A673 (cell line): ENCODE results near the gene TAF11L3. TPM values are rescaled to one million over a fixed set of nuclear protein-coding genes. Genes with fewer than 3 reads are reported as not detected.
"Not testable (repeated sequence)": the region's sequence is repeated elsewhere in the genome, so short reads cannot be mapped to it uniquely, and the experiment has no call there.

Experiments
- BruUV-seq: library from RNA; stranded (reverse); fragments of 400-500 nt; replicated peaks from 2 replicates; lab custom pipeline; 2021; lab: Mats Ljungman, UMichigan
- CTCF ChIA-PET: fragments of 300-600 bp; sonication (Branson Sonifier 250); formaldehyde crosslinking; loops from one replicate; lab custom pipeline; 2022; ENCODE audit warnings: antibody characterized with exemption; lab: Charles Lee
- POLR2A ChIA-PET: fragments of 300-600 bp; sonication (Branson Sonifier 250); formaldehyde crosslinking; loops from one replicate; lab custom pipeline; 2022; ENCODE audit warnings: antibody characterized with exemption; ENCODE audit not compliant: low non-redundant PET; lab: Charles Lee
- DNase-seq: peaks from one replicate; pipeline ENCODE4 v3.0.0-alpha.2; 2015; ENCODE audit warnings: low spot score
- H3K27ac ChIP-seq: fragments of 200-600 bp; sonication (generic); 2 replicates; pipeline ENCODE4 v1.5.1; 2016; ENCODE audit warnings: mixed run types, low read depth, mild to moderate bottlenecking, mixed read lengths, antibody characterized with exemption, low read length; ENCODE audit not compliant: poor library complexity, severe bottlenecking
- H3K27me3 ChIP-seq: fragments of 200-600 bp; sonication (generic); replicated peaks from 2 replicates; pipeline ENCODE4 v1.6.1; 2017; ENCODE audit warnings: mixed run types, low read depth, mild to moderate bottlenecking, mixed read lengths, antibody characterized with exemption, low read length; ENCODE audit not compliant: insufficient read depth, poor library complexity
- H3K36me3 ChIP-seq: fragments of 200-600 bp; sonication (generic); 2 replicates; pipeline ENCODE4 v1.6.1; 2016; ENCODE audit warnings: mixed run types, mild to moderate bottlenecking, mixed read lengths, antibody characterized with exemption, low read length; ENCODE audit not compliant: insufficient read depth, poor library complexity, severe bottlenecking
- H3K4me1 ChIP-seq: fragments of 200-600 bp; sonication (generic); 2 replicates; pipeline ENCODE4 v1.6.1; 2017; ENCODE audit warnings: mixed run types, mild to moderate bottlenecking, mixed read lengths, antibody characterized with exemption, low read length; ENCODE audit not compliant: insufficient read depth, poor library complexity, severe bottlenecking
- H3K4me3 ChIP-seq: fragments of 200-600 bp; sonication (generic); 2 replicates; pipeline ENCODE4 v1.5.1; 2016; ENCODE audit warnings: low read depth, mixed run types, mild to moderate bottlenecking, mixed read lengths, low read length; ENCODE audit not compliant: poor library complexity, severe bottlenecking
- H3K9me3 ChIP-seq: fragments of 200-600 bp; sonication (generic); 2 replicates; pipeline ENCODE4 v1.6.1; 2016; ENCODE audit warnings: mixed run types, low read depth, mild to moderate bottlenecking, mixed read lengths, antibody characterized with exemption, low read length; ENCODE audit not compliant: poor library complexity, severe bottlenecking
- CTCF ChIP-seq: fragments of 300-800, 200-600 bp; sonication (generic); conservative IDR thresholded peaks from 2 replicates; pipeline ENCODE4 v1.5.1; 2017; ENCODE audit warnings: low read depth, mild to moderate bottlenecking, antibody characterized with exemption, low read length, moderate library complexity, mixed read lengths
- EZH2 ChIP-seq: fragments of 200-600 bp; sonication (generic); IDR thresholded peaks from 2 replicates; pipeline ENCODE4 v1.6.1; 2017; ENCODE audit warnings: borderline replicate concordance, low read depth, mild to moderate bottlenecking, mixed read lengths, antibody characterized with exemption, low read length; ENCODE audit not compliant: poor library complexity, severe bottlenecking
- intact Hi-C: fragments of 100-400 bp; cut with micrococcal nuclease; formaldehyde crosslinking; loops from one replicate; pipeline ENCODE4 v1.10.0; 2022; ENCODE audit not compliant: unreplicated experiment
- total RNA-seq: library from RNA; stranded (reverse); gene quantifications from 2 replicates; pipeline ENCODE4 v1.2.3, GENCODE V29; 2021

Gene TAF11L3
- total RNA-seq, 1 experiment from 2014 or later = not detected

- H3K27ac ChIP-seq = no peak overlapping the region
- no peak for TF ChIP-seq EZH2
- BruUV-seq = no TSS peak
- intact Hi-C loops = no loop called here
- H3K36me3 ChIP-seq = no peaks in the 10 kb centered on the region
- H3K4me1 ChIP-seq = peaks cover 11% of the 10 kb centered on the region
- DNase-seq = no peak
- no peaks in the 10 kb centered on the region for H3K9me3 ChIP-seq
- ChIA-PET CTCF (no interaction called here), POLR2A (no interaction called here)
- no peaks in the 10 kb centered on the region for H3K27me3 ChIP-seq
- H3K4me3 ChIP-seq = no peak overlapping the region
Measured at GRCh38 chr5:17487174-17487512, 31.0 kb upstream of the TAF11L3 start.

GRCh38 chr5:17491257-17491656 is 26.9 kb upstream of the TAF11L3 start:
- H3K9me3 ChIP-seq, H3K27ac ChIP-seq, H3K4me1 ChIP-seq, CTCF ChIA-PET, H3K4me3 ChIP-seq, intact Hi-C loops, H3K27me3 ChIP-seq, BruUV-seq, H3K36me3 ChIP-seq, POLR2A ChIA-PET, DNase-seq: not testable (repeated sequence)

- Histone ChIP-seq H3K27me3 (no peaks in the 10 kb centered on the region), H3K4me1 (no peaks in the 10 kb centered on the region), H3K36me3 (no peaks in the 10 kb centered on the region), H3K9me3 (no peaks in the 10 kb centered on the region), H3K4me3 (no peak overlapping the region), H3K27ac (no peak overlapping the region)
- BruUV-seq = no TSS peak
- TF ChIP-seq CTCF (no peak), EZH2 (no peak)
- ChIA-PET POLR2A (no interaction called here), CTCF (no interaction called here)
- no peak for DNase-seq
- intact Hi-C loops = no loop called here
Measured at GRCh38 chr5:17492770-17493169, 25.4 kb upstream of the TAF11L3 start.

- TF ChIP-seq CTCF (no peak), EZH2 (no peak)
- CTCF ChIA-PET = no interaction called here
Measured at GRCh38 chr5:17497446-17497845, 20.7 kb upstream of the TAF11L3 start.

GRCh38 chr5:17497931-17498330 is 20.2 kb upstream of the TAF11L3 start, which contains the start of gene TAF11L2:
TSS of gene TAF11L2 (plus strand) at chr5:17498231.
- BruUV-seq, DNase-seq, H3K9me3 ChIP-seq, H3K4me1 ChIP-seq, POLR2A ChIA-PET, H3K27ac ChIP-seq, H3K36me3 ChIP-seq, H3K4me3 ChIP-seq, intact Hi-C loops, CTCF ChIA-PET, H3K27me3 ChIP-seq: not testable (repeated sequence)

More at GRCh38 chr5:17497446-17497845, 20.7 kb upstream of the TAF11L3 start:
- H3K27me3 ChIP-seq = no peaks in the 10 kb centered on the region
- no peak overlapping the region for H3K4me3 ChIP-seq
- intact Hi-C loops = no loop called here
- no peaks in the 10 kb centered on the region for H3K36me3 ChIP-seq
- H3K27ac ChIP-seq = no peak overlapping the region
- H3K4me1 ChIP-seq = no peaks in the 10 kb centered on the region
- BruUV-seq = no TSS peak
- no peaks in the 10 kb centered on the region for H3K9me3 ChIP-seq
- DNase-seq = no peak
- POLR2A ChIA-PET = no interaction called here
